AG10803 (cell line): Measurements from ENCODE around the gene HS3ST2.

Source experiments
- DNase-seq: peaks from one replicate; pipeline ENCODE4 v3.0.0; 2010; ENCODE audit warnings: low read depth
- H3K4me3 ChIP-seq: 2 replicates; pipeline ENCODE4 v1.5.1; 2011; ENCODE audit warnings: mild to moderate bottlenecking, low read length, control low read depth
- TF ChIP-seq, protein P1 (sequence below): conservative IDR thresholded peaks from 2 replicates; pipeline ENCODE4 v1.5.1; 2011; ENCODE audit warnings: mild to moderate bottlenecking, low read length, control low read depth, inconsistent platforms

The HS3ST2 gene

GRCh38 chr16:22855231-22855630, 41.3 kb downstream of the HS3ST2 start:
- no peak for DNase-seq
- no peak overlapping the region for H3K4me3 ChIP-seq
- TF ChIP-seq, protein P1, sequence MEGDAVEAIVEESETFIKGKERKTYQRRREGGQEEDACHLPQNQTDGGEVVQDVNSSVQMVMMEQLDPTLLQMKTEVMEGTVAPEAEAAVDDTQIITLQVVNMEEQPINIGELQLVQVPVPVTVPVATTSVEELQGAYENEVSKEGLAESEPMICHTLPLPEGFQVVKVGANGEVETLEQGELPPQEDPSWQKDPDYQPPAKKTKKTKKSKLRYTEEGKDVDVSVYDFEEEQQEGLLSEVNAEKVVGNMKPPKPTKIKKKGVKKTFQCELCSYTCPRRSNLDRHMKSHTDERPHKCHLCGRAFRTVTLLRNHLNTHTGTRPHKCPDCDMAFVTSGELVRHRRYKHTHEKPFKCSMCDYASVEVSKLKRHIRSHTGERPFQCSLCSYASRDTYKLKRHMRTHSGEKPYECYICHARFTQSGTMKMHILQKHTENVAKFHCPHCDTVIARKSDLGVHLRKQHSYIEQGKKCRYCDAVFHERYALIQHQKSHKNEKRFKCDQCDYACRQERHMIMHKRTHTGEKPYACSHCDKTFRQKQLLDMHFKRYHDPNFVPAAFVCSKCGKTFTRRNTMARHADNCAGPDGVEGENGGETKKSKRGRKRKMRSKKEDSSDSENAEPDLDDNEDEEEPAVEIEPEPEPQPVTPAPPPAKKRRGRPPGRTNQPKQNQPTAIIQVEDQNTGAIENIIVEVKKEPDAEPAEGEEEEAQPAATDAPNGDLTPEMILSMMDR: no peak

DNA sequence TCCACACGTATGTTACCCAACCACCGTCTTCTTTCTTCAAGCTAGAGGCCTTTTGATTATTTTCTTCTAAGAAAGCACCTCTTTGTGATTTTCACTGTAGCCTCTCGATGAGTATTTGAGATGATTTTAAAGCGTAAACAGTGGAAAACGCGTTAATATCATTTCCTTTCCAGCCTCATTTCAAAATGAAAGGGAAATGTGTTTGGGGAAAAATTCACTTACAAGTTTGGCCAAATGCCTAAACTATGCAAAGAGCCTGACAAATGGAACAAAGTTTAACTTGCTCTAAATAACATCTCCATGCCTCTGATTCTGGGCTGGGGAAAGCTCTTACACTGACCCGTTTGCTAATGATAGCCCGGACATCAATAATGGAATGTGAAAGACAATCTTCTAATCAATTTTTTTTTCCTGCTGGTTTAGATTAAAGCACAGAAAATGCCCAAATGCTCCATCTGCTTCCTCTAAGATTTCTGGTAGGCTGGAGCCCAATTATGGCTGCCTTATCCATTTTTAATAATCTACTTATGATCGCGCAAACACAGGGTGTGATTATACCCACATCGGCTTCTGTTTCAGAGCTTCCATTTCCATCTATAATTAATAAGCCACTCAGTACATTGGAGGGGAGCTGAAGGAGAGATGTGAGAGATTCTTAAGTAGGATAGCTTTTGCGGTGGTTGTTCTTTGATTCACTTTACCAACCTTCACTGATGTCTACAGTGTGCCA, 43.5 kb downstream of the HS3ST2 start:
- DNase-seq: no peak
- TF ChIP-seq, protein P1: no peak

GRCh38 chr16:22859925-22860324, 46.0 kb downstream of the HS3ST2 start:
- no peak overlapping the region for H3K4me3 ChIP-seq
- TF ChIP-seq, protein P1: no peak
- no peak for DNase-seq

More for the DNA sequence above, 43.5 kb downstream of the HS3ST2 start:
- no peak overlapping the region for H3K4me3 ChIP-seq

GRCh38 chr16:22861580-22861979, 47.6 kb downstream of the HS3ST2 start:
- TF ChIP-seq, protein P1: no peak
- no peak for DNase-seq
- no peak overlapping the region for H3K4me3 ChIP-seq

DNA sequence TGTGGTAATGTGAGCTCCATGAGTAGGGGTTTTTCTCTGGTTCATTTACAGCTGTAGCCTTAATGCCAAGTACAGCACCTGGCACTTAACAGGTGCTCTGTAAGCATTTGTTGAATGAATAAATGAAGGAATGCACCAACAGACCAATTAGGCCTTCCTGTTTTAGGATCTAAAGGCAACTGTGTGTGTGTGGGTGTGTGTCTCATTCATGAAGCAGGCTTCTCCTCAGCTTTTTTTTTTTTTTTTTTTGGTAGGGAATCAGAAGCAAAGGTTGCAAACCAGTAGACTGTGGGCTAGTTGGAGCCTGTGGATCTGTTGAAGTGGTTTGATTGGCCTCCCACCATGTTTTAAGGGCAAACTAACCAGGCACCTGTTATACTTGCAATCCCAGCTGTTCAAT, 48.1 kb downstream of the HS3ST2 start:
- H3K4me3 ChIP-seq: no peak overlapping the region
- no peak for DNase-seq
- TF ChIP-seq, protein P1: no peak

GRCh38 chr16:22864375-22864774, 50.4 kb downstream of the HS3ST2 start:
- no peak for DNase-seq
- H3K4me3 ChIP-seq: no peak overlapping the region
- TF ChIP-seq, protein P1: no peak

DNA sequence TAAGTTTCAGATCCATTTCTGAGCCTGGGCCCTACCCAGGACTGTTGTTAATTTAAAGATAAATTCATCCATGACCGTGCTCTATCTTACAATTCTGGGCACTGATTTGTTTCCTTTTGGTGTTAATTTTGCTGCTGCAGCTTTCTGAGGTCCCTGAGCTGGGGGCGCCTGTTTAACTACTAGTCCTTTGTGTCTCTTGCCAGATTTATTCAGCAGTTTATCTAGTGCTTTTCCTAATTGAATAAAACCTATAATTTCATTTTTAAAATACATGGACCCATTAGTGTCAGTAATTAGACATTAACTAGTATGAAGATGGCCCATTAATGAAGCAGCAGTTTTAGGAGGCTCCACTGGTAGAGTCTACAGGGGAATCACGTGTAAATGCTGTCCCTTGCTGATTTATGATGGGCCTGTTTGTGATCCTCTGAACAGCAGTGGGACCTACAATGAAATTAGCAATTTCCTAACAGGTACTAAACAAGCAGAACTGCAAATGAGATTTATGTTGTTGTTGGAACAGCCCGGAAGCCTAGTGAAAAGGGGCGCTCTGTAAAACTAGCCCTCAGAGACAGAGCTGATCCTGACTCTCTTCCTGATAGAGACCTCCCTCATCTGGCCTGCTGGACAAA, 54.7 kb downstream of the HS3ST2 start:
- DNase-seq: no peak
- TF ChIP-seq, protein P1: no peak
- H3K4me3 ChIP-seq: no peak overlapping the region
